Astrocyte (in vitro differentiated cells and primary cell): ENCODE results near the gene CIDEB.

Experiments
- EZH2 ChIP-seq: IDR thresholded peaks from 2 replicates; pipeline ENCODE4 v1.6.1; 2012; ENCODE audit warnings: mild to moderate bottlenecking, low read length, inconsistent platforms; ENCODE audit not compliant: insufficient read depth
- TF ChIP-seq, protein P1 (sequence below): IDR thresholded peaks from 2 replicates; pipeline ENCODE4 v1.5.1; 2011; ENCODE audit warnings: low read depth, mild to moderate bottlenecking, inconsistent platforms, low read length, moderate library complexity; ENCODE audit not compliant: insufficient read depth

GRCh38 chr14:24329736-24330135 is 22.0 kb upstream of the CIDEB start:
- TF ChIP-seq, protein P1, sequence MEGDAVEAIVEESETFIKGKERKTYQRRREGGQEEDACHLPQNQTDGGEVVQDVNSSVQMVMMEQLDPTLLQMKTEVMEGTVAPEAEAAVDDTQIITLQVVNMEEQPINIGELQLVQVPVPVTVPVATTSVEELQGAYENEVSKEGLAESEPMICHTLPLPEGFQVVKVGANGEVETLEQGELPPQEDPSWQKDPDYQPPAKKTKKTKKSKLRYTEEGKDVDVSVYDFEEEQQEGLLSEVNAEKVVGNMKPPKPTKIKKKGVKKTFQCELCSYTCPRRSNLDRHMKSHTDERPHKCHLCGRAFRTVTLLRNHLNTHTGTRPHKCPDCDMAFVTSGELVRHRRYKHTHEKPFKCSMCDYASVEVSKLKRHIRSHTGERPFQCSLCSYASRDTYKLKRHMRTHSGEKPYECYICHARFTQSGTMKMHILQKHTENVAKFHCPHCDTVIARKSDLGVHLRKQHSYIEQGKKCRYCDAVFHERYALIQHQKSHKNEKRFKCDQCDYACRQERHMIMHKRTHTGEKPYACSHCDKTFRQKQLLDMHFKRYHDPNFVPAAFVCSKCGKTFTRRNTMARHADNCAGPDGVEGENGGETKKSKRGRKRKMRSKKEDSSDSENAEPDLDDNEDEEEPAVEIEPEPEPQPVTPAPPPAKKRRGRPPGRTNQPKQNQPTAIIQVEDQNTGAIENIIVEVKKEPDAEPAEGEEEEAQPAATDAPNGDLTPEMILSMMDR: no peak
- no peak for TF ChIP-seq EZH2
